ENCODE measurements around the gene HSPB2. TPM values are rescaled to one million over a fixed set of nuclear protein-coding genes. Genes with fewer than 3 reads are reported as not detected.

Gene HSPB2
- total RNA-seq, 1 donor from 2014 or later: not detected

- Mint-ChIP-seq H3K9me3 (no peaks in the 10 kb centered on the region), H3K36me3 (ENCODE audit: low read depth) (no peaks in the 10 kb centered on the region), H3K27me3 (ENCODE audit: insufficient read depth) (peaks cover 9% of the 10 kb centered on the region), H3K4me3 (no peak overlapping the region), H3K4me1 (ENCODE audit: low read depth) (no peaks in the 10 kb centered on the region), H3K27ac (no peak overlapping the region)
- intact Hi-C loops (cut with micrococcal nuclease): no loop called here
- no peak for DNase-seq (ENCODE audit: low spot score)
Measured at GRCh38 chr11:111905411-111905810, 7.1 kb upstream of the HSPB2 start.

- H3K4me1 Mint-ChIP-seq (ENCODE audit: low read depth): no peaks in the 10 kb centered on the region
- no peak for DNase-seq (ENCODE audit: low spot score)
- no peak overlapping the region for H3K27ac Mint-ChIP-seq
- no peaks in the 10 kb centered on the region for H3K36me3 Mint-ChIP-seq (ENCODE audit: low read depth)
- H3K27me3 Mint-ChIP-seq (ENCODE audit: insufficient read depth): peaks cover 18% of the 10 kb centered on the region
- intact Hi-C loops (cut with micrococcal nuclease): no loop called here
- no peak overlapping the region for H3K4me3 Mint-ChIP-seq
- no peaks in the 10 kb centered on the region for H3K9me3 Mint-ChIP-seq
Measured at GRCh38 chr11:111906680-111907079, 5.9 kb upstream of the HSPB2 start.

GRCh38 chr11:111908639-111909305 is 3.8 kb upstream of the HSPB2 start:
- no peaks in the 10 kb centered on the region for H3K9me3 Mint-ChIP-seq
- no peaks in the 10 kb centered on the region for H3K4me1 Mint-ChIP-seq (ENCODE audit: low read depth)
- intact Hi-C loops (cut with micrococcal nuclease): no loop called here
- DNase-seq (ENCODE audit: low spot score): no peak
- no peaks in the 10 kb centered on the region for H3K36me3 Mint-ChIP-seq (ENCODE audit: low read depth)
- no peak overlapping the region for H3K4me3 Mint-ChIP-seq
- peaks cover 32% of the 10 kb centered on the region for H3K27me3 Mint-ChIP-seq (ENCODE audit: insufficient read depth)
- H3K27ac Mint-ChIP-seq: no peak overlapping the region

GRCh38 chr11:111909378-111909777 is 3.2 kb upstream of the HSPB2 start:
- Mint-ChIP-seq H3K27ac (no peak overlapping the region), H3K27me3 (ENCODE audit: insufficient read depth) (peaks cover 35% of the 10 kb centered on the region), H3K9me3 (no peaks in the 10 kb centered on the region), H3K36me3 (ENCODE audit: low read depth) (no peaks in the 10 kb centered on the region), H3K4me1 (ENCODE audit: low read depth) (no peaks in the 10 kb centered on the region), H3K4me3 (no peak overlapping the region)
- intact Hi-C loops (cut with micrococcal nuclease): no loop called here
- no peak for DNase-seq (ENCODE audit: low spot score)

GRCh38 chr11:111910676-111911562 is 1.6 kb upstream of the HSPB2 start:
- no peaks in the 10 kb centered on the region for H3K36me3 Mint-ChIP-seq (ENCODE audit: low read depth)
- peaks cover 44% of the 10 kb centered on the region for H3K27me3 Mint-ChIP-seq (ENCODE audit: insufficient read depth)
- H3K9me3 Mint-ChIP-seq: no peaks in the 10 kb centered on the region
- no peak overlapping the region for H3K4me3 Mint-ChIP-seq
- no peak for DNase-seq (ENCODE audit: low spot score)
- no peak overlapping the region for H3K27ac Mint-ChIP-seq
- H3K4me1 Mint-ChIP-seq (ENCODE audit: low read depth): no peaks in the 10 kb centered on the region
- intact Hi-C loops (cut with micrococcal nuclease): no loop called here

GRCh38 chr11:111911563-111912401 is 752 bp upstream of the HSPB2 start, which contains the start of gene CRYAB:
Gene CRYAB (minus strand): TSS chr11:111911770. CDS start chr11:111911724, 46 bp downstream.
- H3K36me3 Mint-ChIP-seq (ENCODE audit: low read depth): no peaks in the 10 kb centered on the region
- H3K27me3 Mint-ChIP-seq (ENCODE audit: insufficient read depth): peaks cover 50% of the 10 kb centered on the region
- no peak within 1 kb of the TSS for H3K27ac Mint-ChIP-seq
- intact Hi-C loops (cut with micrococcal nuclease): no loop called here
- no peaks in the 10 kb centered on the region for H3K9me3 Mint-ChIP-seq
- H3K4me1 Mint-ChIP-seq (ENCODE audit: low read depth): no peaks in the 10 kb centered on the region
- H3K4me3 Mint-ChIP-seq: no peak within 1 kb of the TSS
- no peak for DNase-seq (ENCODE audit: low spot score)

- H3K36me3 Mint-ChIP-seq (ENCODE audit: low read depth): no peaks in the 10 kb centered on the region
- H3K4me1 Mint-ChIP-seq (ENCODE audit: low read depth): no peaks in the 10 kb centered on the region
- H3K27me3 Mint-ChIP-seq (ENCODE audit: insufficient read depth): peaks cover 47% of the 10 kb centered on the region
- intact Hi-C loops (cut with micrococcal nuclease): no loop called here
- H3K27ac Mint-ChIP-seq: no peak overlapping the region
- DNase-seq (ENCODE audit: low spot score): no peak
- no peaks in the 10 kb centered on the region for H3K9me3 Mint-ChIP-seq
- no peak overlapping the region for H3K4me3 Mint-ChIP-seq
Measured at GRCh38 chr11:111913031-111913861, 712 bp downstream of the HSPB2 start.

- Mint-ChIP-seq H3K4me3 (no peak overlapping the region), H3K9me3 (no peaks in the 10 kb centered on the region), H3K4me1 (ENCODE audit: low read depth) (no peaks in the 10 kb centered on the region), H3K27me3 (ENCODE audit: insufficient read depth) (peaks cover 47% of the 10 kb centered on the region), H3K27ac (no peak overlapping the region), H3K36me3 (ENCODE audit: low read depth) (no peaks in the 10 kb centered on the region)
- no peak for DNase-seq (ENCODE audit: low spot score)
- intact Hi-C loops (cut with micrococcal nuclease): no loop called here
Measured at GRCh38 chr11:111913997-111914396, 1.5 kb downstream of the HSPB2 start.

GRCh38 chr11:111916768-111917167 is 4.2 kb downstream of the HSPB2 start:
- H3K9me3 Mint-ChIP-seq: no peaks in the 10 kb centered on the region
- no peaks in the 10 kb centered on the region for H3K36me3 Mint-ChIP-seq (ENCODE audit: low read depth)
- H3K27ac Mint-ChIP-seq: no peak overlapping the region
- H3K4me3 Mint-ChIP-seq: no peak overlapping the region
- DNase-seq (ENCODE audit: low spot score): no peak
- intact Hi-C loops (cut with micrococcal nuclease): no loop called here
- H3K27me3 Mint-ChIP-seq (ENCODE audit: insufficient read depth): peaks cover 35% of the 10 kb centered on the region
- H3K4me1 Mint-ChIP-seq (ENCODE audit: low read depth): no peaks in the 10 kb centered on the region

- Mint-ChIP-seq H3K4me3 (no peak overlapping the region), H3K36me3 (ENCODE audit: low read depth) (no peaks in the 10 kb centered on the region), H3K27me3 (ENCODE audit: insufficient read depth) (peaks cover 33% of the 10 kb centered on the region), H3K9me3 (no peaks in the 10 kb centered on the region), H3K4me1 (ENCODE audit: low read depth) (no peaks in the 10 kb centered on the region), H3K27ac (no peak overlapping the region)
- no peak for DNase-seq (ENCODE audit: low spot score)
- intact Hi-C loops (cut with micrococcal nuclease): no loop called here
Measured at GRCh38 chr11:111917312-111917711, 4.8 kb downstream of the HSPB2 start.

- Mint-ChIP-seq H3K27me3 (ENCODE audit: insufficient read depth) (peaks cover 34% of the 10 kb centered on the region), H3K9me3 (no peaks in the 10 kb centered on the region), H3K27ac (no peak overlapping the region), H3K36me3 (ENCODE audit: low read depth) (no peaks in the 10 kb centered on the region), H3K4me1 (ENCODE audit: low read depth) (no peaks in the 10 kb centered on the region), H3K4me3 (no peak overlapping the region)
- DNase-seq (ENCODE audit: low spot score): no peak
- intact Hi-C loops (cut with micrococcal nuclease): no loop called here
Measured at GRCh38 chr11:111917788-111918187, 5.3 kb downstream of the HSPB2 start.
